Measurements from ENCODE around the gene FEM1B. TPM values are rescaled to one million over a fixed set of nuclear protein-coding genes. Genes with fewer than 3 reads are reported as not detected.

The FEM1B gene
- total RNA-seq, 2 experiments from 2014 or later = 35.5 to 37.3 TPM

DNA sequence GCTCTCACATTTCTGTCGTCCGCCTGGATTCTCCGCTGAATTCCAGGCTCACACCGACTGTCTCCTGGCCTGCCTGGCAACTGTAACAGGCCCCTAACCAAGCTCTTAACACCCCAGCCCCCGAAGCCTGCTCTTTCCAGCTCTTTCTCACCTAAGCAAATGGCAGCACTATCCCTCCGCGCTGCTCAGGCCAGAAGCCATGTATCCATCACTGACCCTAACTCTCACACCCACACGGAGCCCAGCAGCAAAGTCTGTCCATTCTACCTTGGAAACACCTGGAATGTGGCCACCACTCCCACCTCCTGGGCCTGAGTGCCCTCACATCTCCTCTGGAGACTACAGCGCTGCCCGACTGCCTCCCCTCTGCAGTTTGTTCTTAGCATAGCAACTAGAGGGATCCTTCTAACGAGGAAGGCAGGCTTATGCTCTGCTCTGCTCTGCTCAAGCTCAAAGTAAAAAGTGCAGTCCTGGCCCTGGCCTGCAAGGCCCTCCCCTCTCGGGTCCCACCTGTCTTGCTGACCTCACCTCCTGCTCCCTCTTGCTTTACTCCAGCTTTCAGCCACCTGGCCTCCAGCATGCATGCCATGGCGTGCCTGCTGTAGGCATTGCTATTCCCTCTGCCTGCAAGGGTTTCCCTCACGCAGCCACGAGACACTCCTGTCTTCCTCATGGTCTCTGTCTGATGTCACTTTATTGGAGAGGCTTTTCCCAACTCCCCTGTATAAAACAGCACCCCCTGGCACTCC is 27.2 kb downstream of the FEM1B start:
- Histone ChIP-seq H3K4me1 (ENCODE audit: insufficient read depth, low read length, poor library complexity, severe bottlenecking) (peaks cover 5% of the 10 kb centered on the region), H3K4me2 (ENCODE audit: low read length) (no peak overlapping the region), H3K9me3 (ENCODE audit: low read length) (no peaks in the 10 kb centered on the region), H3K9me2 (ENCODE audit: insufficient read depth, low read length) (no peaks in the 10 kb centered on the region), H3K79me2 (ENCODE audit: insufficient read depth, low read depth, low read length) (no peaks in the 10 kb centered on the region), H2AFZ (ENCODE audit: low read length) (no peak overlapping the region), H3K27ac (ENCODE audit: low read depth, low read length, poor library complexity, severe bottlenecking) (no peak overlapping the region), H3K36me3 (ENCODE audit: insufficient read depth, low read length) (no peaks in the 10 kb centered on the region), H4K20me1 (ENCODE audit: insufficient read depth, low read length) (no peaks in the 10 kb centered on the region), H3K4me3 (ENCODE audit: low read depth, low read length, poor library complexity, severe bottlenecking) (no peak overlapping the region)
- no TSS peak for BruUV-seq (replicated peaks)
- no peak for TF ChIP-seq EZH2phosphoT487 (IDR thresholded peaks at IDR 0.05; ENCODE audit: borderline replicate concordance, low read depth, low read length)
- no peak for TF ChIP-seq CTCF (conservative IDR thresholded peaks at IDR 0.05; ENCODE audit: low read length)
- ChIA-PET POLR2A (interaction anchor here (0.6 kb wide), 2 partner anchors 255 to 280 kb away, joined by 3 to 4 read pairs; no protein-coding TSS in a partner anchor), CTCF (ENCODE audit: unreplicated experiment) (no interaction called here)
- intact Hi-C loops (cut with micrococcal nuclease; ENCODE audit: unreplicated experiment) = loop anchor here (5.0 kb wide), 1 partner anchor 248 kb away; no protein-coding TSS in a partner anchor
- no peak for DNase-seq (ENCODE audit: low spot score)

DNA sequence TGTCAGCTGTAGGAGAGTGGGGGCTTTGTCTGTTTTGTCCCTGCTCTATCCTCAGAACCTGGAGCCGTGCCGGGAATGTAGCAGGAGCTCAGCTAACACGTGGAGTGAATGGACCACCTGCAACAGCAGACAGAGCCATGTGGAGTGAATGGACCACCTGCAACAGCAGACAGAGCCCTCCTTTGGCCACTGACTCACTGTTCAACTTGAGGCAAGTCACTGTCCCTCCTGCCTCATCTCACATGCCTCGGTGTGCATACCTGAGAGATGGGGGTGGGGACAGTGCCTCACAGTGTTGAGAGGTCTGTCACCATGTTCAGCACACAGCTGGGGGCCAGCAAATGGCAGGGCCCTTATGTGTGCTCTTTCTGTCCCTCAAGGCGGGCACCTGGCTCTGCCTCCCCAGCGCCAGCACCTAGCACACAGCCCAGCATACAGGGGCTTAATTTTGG is 27.9 kb downstream of the FEM1B start:
- ChIA-PET CTCF (ENCODE audit: unreplicated experiment) (interaction anchor here (1.7 kb wide), 1 partner anchor 53 kb away, joined by 7 read pairs; no protein-coding TSS in a partner anchor), POLR2A (no interaction called here)
- BruUV-seq (replicated peaks) = no TSS peak
- no peak overlapping the region for H2AFZ ChIP-seq (ENCODE audit: low read length)
- H3K4me1 ChIP-seq (ENCODE audit: insufficient read depth, low read length, poor library complexity, severe bottlenecking) = peaks cover 4% of the 10 kb centered on the region
- H3K36me3 ChIP-seq (ENCODE audit: insufficient read depth, low read length) = no peaks in the 10 kb centered on the region
- no peak for TF ChIP-seq CTCF (conservative IDR thresholded peaks at IDR 0.05; ENCODE audit: low read length)
- TF ChIP-seq EZH2phosphoT487 (IDR thresholded peaks at IDR 0.05; ENCODE audit: borderline replicate concordance, low read depth, low read length) = no peak
- no peaks in the 10 kb centered on the region for H3K9me2 ChIP-seq (ENCODE audit: insufficient read depth, low read length)
- intact Hi-C loops (cut with micrococcal nuclease; ENCODE audit: unreplicated experiment) = loop anchor here (5.0 kb wide), 1 partner anchor 247 kb away; no protein-coding TSS in a partner anchor
- DNase-seq (ENCODE audit: low spot score) = no peak
- no peak overlapping the region for H3K27ac ChIP-seq (ENCODE audit: low read depth, low read length, poor library complexity, severe bottlenecking)
- H3K9me3 ChIP-seq (ENCODE audit: low read length) = no peaks in the 10 kb centered on the region
- H3K4me3 ChIP-seq (ENCODE audit: low read depth, low read length, poor library complexity, severe bottlenecking) = no peak overlapping the region
- no peaks in the 10 kb centered on the region for H4K20me1 ChIP-seq (ENCODE audit: insufficient read depth, low read length)
- H3K4me2 ChIP-seq (ENCODE audit: low read length) = no peak overlapping the region
- no peaks in the 10 kb centered on the region for H3K79me2 ChIP-seq (ENCODE audit: insufficient read depth, low read depth, low read length)

All from OCI-LY7 (cell line).